ENCODE measurements around the gene LRRC1.

GRCh38 chr6:53809691-53810090, 14.9 kb downstream of the LRRC1 start:
- TF ChIP-seq, protein P1, sequence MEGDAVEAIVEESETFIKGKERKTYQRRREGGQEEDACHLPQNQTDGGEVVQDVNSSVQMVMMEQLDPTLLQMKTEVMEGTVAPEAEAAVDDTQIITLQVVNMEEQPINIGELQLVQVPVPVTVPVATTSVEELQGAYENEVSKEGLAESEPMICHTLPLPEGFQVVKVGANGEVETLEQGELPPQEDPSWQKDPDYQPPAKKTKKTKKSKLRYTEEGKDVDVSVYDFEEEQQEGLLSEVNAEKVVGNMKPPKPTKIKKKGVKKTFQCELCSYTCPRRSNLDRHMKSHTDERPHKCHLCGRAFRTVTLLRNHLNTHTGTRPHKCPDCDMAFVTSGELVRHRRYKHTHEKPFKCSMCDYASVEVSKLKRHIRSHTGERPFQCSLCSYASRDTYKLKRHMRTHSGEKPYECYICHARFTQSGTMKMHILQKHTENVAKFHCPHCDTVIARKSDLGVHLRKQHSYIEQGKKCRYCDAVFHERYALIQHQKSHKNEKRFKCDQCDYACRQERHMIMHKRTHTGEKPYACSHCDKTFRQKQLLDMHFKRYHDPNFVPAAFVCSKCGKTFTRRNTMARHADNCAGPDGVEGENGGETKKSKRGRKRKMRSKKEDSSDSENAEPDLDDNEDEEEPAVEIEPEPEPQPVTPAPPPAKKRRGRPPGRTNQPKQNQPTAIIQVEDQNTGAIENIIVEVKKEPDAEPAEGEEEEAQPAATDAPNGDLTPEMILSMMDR (conservative IDR thresholded peaks at IDR 0.05): no peak
- no peak for TF ChIP-seq ZFX (IDR thresholded peaks at IDR 0.05)

All from C4-2B (cell line).